PC-9 (cell line): Measurements from ENCODE around the gene HOXD4. TPM values are rescaled to one million over a fixed set of nuclear protein-coding genes. Genes with fewer than 3 reads are reported as not detected.

ENCODE experiments used
- BruUV-seq: library from RNA; stranded (reverse); fragments of 400-500 nt; replicated peaks from 2 replicates; lab custom pipeline; 2021; lab: Mats Ljungman, UMichigan
- CTCF ChIA-PET: fragments of 300-600 bp; sonication (Branson Sonifier 250); formaldehyde crosslinking; loops from one replicate; lab custom pipeline; 2022; ENCODE audit warnings: antibody characterized with exemption; lab: Charles Lee
- POLR2A ChIA-PET: fragments of 300-600 bp; sonication (Branson Sonifier 250); formaldehyde crosslinking; loops from one replicate; lab custom pipeline; 2022; ENCODE audit warnings: antibody characterized with exemption; ENCODE audit not compliant: unreplicated experiment; lab: Charles Lee
- DNase-seq, 2 experiments: peaks; one replicate each; pipeline versions ENCODE4 v3.0.0 to v3.0.0-alpha.2; 2015 to 2022; ENCODE audit warnings: mixed read lengths in 1 of 2
- H2AFZ ChIP-seq: fragments of 200-600 bp; sonication (generic); 2 replicates; pipeline ENCODE4 v1.8.1; 2017; ENCODE audit warnings: antibody characterized with exemption
- H3F3A ChIP-seq: fragments of 200-600 bp; sonication (generic); 2 replicates; pipeline ENCODE4 v1.8.1; 2017; ENCODE audit warnings: antibody characterized with exemption, mild to moderate bottlenecking, low read depth; ENCODE audit not compliant: insufficient read depth
- H3K27ac ChIP-seq: fragments of 200-600 bp; sonication (generic); 2 replicates; pipeline ENCODE4 v1.6.1; 2016; ENCODE audit warnings: mixed run types
- H3K27me3 ChIP-seq: fragments of 200-600 bp; sonication (generic); 2 replicates; pipeline ENCODE4 v1.6.1; 2016; ENCODE audit warnings: low read depth, mixed run types; ENCODE audit not compliant: insufficient read depth
- H3K36me3 ChIP-seq: fragments of 200-600 bp; sonication (generic); 2 replicates; pipeline ENCODE4 v1.6.1; 2016; ENCODE audit warnings: low read depth, mixed run types
- H3K4me1 ChIP-seq: fragments of 200-600 bp; sonication (generic); replicated peaks from 2 replicates; pipeline ENCODE4 v1.6.1; 2016; ENCODE audit warnings: mixed run types; ENCODE audit not compliant: insufficient read depth
- H3K4me2 ChIP-seq: fragments of 200-600 bp; sonication (generic); 2 replicates; pipeline ENCODE4 v1.6.1; 2017; ENCODE audit warnings: mixed run types
- H3K4me3 ChIP-seq: fragments of 200-600 bp; sonication (generic); 2 replicates; pipeline ENCODE4 v1.6.1; 2016; ENCODE audit warnings: mixed run types
- H3K79me2 ChIP-seq: fragments of 200-600 bp; sonication (generic); 2 replicates; pipeline ENCODE4 v1.6.1; 2017; ENCODE audit warnings: low read depth, mixed run types
- H3K9me2 ChIP-seq: fragments of 200-600 bp; sonication (generic); 2 replicates; pipeline ENCODE4 v1.8.1; 2017; ENCODE audit warnings: mild to moderate bottlenecking; ENCODE audit not compliant: insufficient read depth
- H3K9me3 ChIP-seq: fragments of 200-600 bp; sonication (generic); 2 replicates; pipeline ENCODE4 v1.8.1; 2016; ENCODE audit warnings: low read depth; ENCODE audit not compliant: insufficient read depth
- H4K20me1 ChIP-seq: fragments of 200-600 bp; sonication (generic); 2 replicates; pipeline ENCODE4 v1.8.1; 2017; ENCODE audit not compliant: insufficient read depth
- EZH2 ChIP-seq: fragments of 200-600 bp; sonication (generic); IDR thresholded peaks from 2 replicates; pipeline ENCODE4 v1.8.0; 2017; ENCODE audit warnings: antibody characterized with exemption, low read depth
- intact Hi-C: fragments of 100-400 bp; cut with micrococcal nuclease; formaldehyde crosslinking; loops from one replicate; pipeline ENCODE4 v1.10.0; 2022; ENCODE audit not compliant: unreplicated experiment
- total RNA-seq: library from RNA; stranded (reverse); gene quantifications from 2 replicates; pipeline ENCODE4 v1.2.3, GENCODE V29; 2021
- TF ChIP-seq, protein P1 (sequence below): fragments of 200-600 bp; sonication (generic); conservative IDR thresholded peaks from 2 replicates; pipeline ENCODE4 v1.6.1; 2017; ENCODE audit warnings: mixed run types, antibody characterized with exemption, mild to moderate bottlenecking, moderate library complexity

Gene HOXD4
- total RNA-seq, 1 experiment from 2014 or later: not detected

- BruUV-seq: no TSS peak
- ChIA-PET CTCF (no interaction called here), POLR2A (interaction anchor here (0.6 kb wide), 1 partner anchor 791 kb away, joined by 7 read pairs; no protein-coding TSS in a partner anchor)
Measured at GRCh38 chr2:176103194-176103593, 48.2 kb upstream of the HOXD4 start.

DNA sequence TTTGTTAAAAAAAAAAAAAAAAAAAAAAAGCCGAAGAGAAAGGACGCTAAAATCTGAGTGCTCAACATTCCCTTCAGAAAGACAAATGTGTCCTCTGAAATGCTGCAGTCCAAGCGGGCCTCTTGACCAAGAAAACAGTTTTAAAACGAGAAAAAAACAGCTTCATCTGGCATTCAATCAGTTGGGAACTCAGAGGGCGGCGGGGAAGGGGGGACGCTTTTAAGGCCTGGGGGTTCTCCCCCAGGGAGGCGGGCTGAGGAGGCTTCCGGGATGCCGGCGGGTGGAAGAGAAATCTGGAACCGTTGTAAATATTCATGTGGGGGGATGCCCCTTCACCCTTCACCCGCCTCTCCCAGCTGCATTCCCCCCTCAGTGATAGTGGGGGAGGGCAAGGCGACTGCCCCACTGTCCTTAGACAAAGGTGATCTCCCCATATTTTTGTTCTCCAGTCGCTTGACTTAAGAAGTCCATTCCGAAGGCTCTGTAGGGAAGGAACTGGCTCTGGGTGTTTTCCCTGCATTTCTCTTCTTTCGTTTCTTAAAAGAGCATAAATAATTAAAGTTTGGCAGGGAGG, 47.5 kb upstream of the HOXD4 start:
- no peak for TF ChIP-seq EZH2
- TF ChIP-seq, protein P1, sequence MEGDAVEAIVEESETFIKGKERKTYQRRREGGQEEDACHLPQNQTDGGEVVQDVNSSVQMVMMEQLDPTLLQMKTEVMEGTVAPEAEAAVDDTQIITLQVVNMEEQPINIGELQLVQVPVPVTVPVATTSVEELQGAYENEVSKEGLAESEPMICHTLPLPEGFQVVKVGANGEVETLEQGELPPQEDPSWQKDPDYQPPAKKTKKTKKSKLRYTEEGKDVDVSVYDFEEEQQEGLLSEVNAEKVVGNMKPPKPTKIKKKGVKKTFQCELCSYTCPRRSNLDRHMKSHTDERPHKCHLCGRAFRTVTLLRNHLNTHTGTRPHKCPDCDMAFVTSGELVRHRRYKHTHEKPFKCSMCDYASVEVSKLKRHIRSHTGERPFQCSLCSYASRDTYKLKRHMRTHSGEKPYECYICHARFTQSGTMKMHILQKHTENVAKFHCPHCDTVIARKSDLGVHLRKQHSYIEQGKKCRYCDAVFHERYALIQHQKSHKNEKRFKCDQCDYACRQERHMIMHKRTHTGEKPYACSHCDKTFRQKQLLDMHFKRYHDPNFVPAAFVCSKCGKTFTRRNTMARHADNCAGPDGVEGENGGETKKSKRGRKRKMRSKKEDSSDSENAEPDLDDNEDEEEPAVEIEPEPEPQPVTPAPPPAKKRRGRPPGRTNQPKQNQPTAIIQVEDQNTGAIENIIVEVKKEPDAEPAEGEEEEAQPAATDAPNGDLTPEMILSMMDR: no peak
- Histone ChIP-seq H4K20me1 (no peaks in the 10 kb centered on the region), H2AFZ (no peak overlapping the region), H3K9me3 (no peaks in the 10 kb centered on the region), H3F3A (no peaks in the 10 kb centered on the region), H3K4me2 (no peak overlapping the region), H3K4me1 (no peaks in the 10 kb centered on the region), H3K9me2 (no peaks in the 10 kb centered on the region), H3K27ac (no peak overlapping the region), H3K36me3 (no peaks in the 10 kb centered on the region), H3K4me3 (no peak overlapping the region), H3K79me2 (no peaks in the 10 kb centered on the region), H3K27me3 (peaks cover 27% of the 10 kb centered on the region)
- no TSS peak for BruUV-seq
- ChIA-PET CTCF (no interaction called here), POLR2A (no interaction called here)
- no peak for DNase-seq
- intact Hi-C loops: no loop called here

More at GRCh38 chr2:176103194-176103593, 48.2 kb upstream of the HOXD4 start:
- no peaks in the 10 kb centered on the region for H4K20me1 ChIP-seq
- no peak for DNase-seq
- H3K9me2 ChIP-seq: no peaks in the 10 kb centered on the region
- no peak overlapping the region for H3K27ac ChIP-seq
- no peaks in the 10 kb centered on the region for H3K9me3 ChIP-seq
- TF ChIP-seq EZH2: no peak
- TF ChIP-seq, protein P1: no peak
- H3K4me1 ChIP-seq: no peaks in the 10 kb centered on the region
- intact Hi-C loops: no loop called here
- no peaks in the 10 kb centered on the region for H3K79me2 ChIP-seq
- no peak overlapping the region for H3K4me3 ChIP-seq
- H2AFZ ChIP-seq: no peak overlapping the region
- H3K27me3 ChIP-seq: peaks cover 27% of the 10 kb centered on the region
- no peaks in the 10 kb centered on the region for H3K36me3 ChIP-seq
- H3F3A ChIP-seq: no peaks in the 10 kb centered on the region
- H3K4me2 ChIP-seq: no peak overlapping the region

DNA sequence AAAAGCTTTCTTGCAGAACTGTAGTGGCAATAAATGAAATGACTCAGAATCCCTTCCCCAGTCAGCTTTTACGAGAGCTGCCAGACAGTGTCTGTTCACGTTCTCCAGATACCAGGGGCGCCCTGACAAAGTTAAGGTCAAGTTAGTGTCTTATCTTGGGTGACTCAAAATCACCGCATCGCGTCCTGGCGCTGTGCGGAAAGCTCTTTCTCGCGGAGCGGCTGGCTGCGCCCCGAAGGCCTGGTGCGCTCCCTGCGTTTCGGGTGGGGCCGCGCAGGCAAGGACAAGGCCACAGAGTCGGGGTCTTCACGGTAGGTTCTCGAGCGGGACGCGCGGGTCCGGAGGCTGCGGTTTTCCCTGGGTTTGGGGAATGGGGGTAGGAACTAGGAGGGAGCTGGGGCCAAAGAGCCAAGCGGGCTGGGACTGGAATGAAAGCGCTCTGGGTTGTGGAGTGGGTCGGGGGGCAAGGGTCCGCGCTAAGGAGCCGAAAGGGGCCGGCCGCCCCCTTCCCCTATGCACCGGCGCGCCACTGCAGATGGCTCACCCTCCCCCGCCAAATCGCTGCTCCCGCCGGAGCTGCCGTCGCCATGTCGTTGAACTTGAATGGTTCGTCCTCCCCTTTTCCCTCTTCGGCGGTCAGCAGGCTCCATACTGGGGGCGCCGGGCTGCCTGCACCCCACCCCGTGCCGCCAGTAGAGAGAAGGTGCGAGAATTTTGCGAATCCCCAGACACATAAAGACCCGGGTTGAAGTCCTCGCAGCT, 46.9 kb upstream of the HOXD4 start:
- Histone ChIP-seq H2AFZ (no peak overlapping the region), H3K4me3 (no peak overlapping the region), H3K4me2 (no peak overlapping the region), H4K20me1 (no peaks in the 10 kb centered on the region), H3K36me3 (no peaks in the 10 kb centered on the region), H3K9me2 (no peaks in the 10 kb centered on the region), H3F3A (no peaks in the 10 kb centered on the region), H3K4me1 (no peaks in the 10 kb centered on the region), H3K27me3 (peaks cover 27% of the 10 kb centered on the region), H3K79me2 (no peaks in the 10 kb centered on the region), H3K9me3 (no peaks in the 10 kb centered on the region), H3K27ac (no peak overlapping the region)
- intact Hi-C loops: no loop called here
- no peak for DNase-seq
- TF ChIP-seq, protein P1: no peak
- TF ChIP-seq EZH2: no peak
- BruUV-seq: no TSS peak
- ChIA-PET POLR2A (no interaction called here), CTCF (no interaction called here)
